ENCODE data around the gene TSPEAR. TPM values are rescaled to one million over a fixed set of nuclear protein-coding genes. Genes with fewer than 3 reads are reported as not detected.

The TSPEAR gene
- total RNA-seq, 3 donors from 2014 or later (not counting 1 experiment from before 2014, with no cell fraction given), result not detected

- peaks cover 3% of the 10 kb centered on the region for H3K27me3 ChIP-seq (ENCODE audit: control insufficient read depth, insufficient read depth, low read length)
- no peaks in the 10 kb centered on the region for H3K9me3 ChIP-seq (ENCODE audit: control insufficient read depth, insufficient read depth, low read length)
- ATAC-seq (no peak), DNase-seq (no peak)
- H3K27ac ChIP-seq (ENCODE audit: low read length), result no peak overlapping the region
- no peak for TF ChIP-seq CTCF (IDR thresholded peaks at IDR 0.05)
- intact Hi-C loops (cut with micrococcal nuclease), result no loop called here
- WGBS (ENCODE audit: insufficient coverage), result 85% methylated on average over 11 of the region's 11 CpGs
- no peak overlapping the region for H3K4me3 ChIP-seq (ENCODE audit: low read length)
- no peaks in the 10 kb centered on the region for H3K36me3 Mint-ChIP-seq
- H3K4me1 Mint-ChIP-seq, result no peaks in the 10 kb centered on the region
- H3K27ac Mint-ChIP-seq, result no peak overlapping the region
- H3K27me3 Mint-ChIP-seq (ENCODE audit: low read depth in 2 of 2), result peaks cover 8% of the 10 kb centered on the region in 2 donors
- no peaks in the 10 kb centered on the region for H3K36me3 ChIP-seq (ENCODE audit: control insufficient read depth, insufficient read depth, low read length)
- H3K4me1 ChIP-seq (ENCODE audit: control insufficient read depth, insufficient read depth, low read length), result no peaks in the 10 kb centered on the region
- no peak overlapping the region for H3K4me3 Mint-ChIP-seq
- H3K9me3 Mint-ChIP-seq, result no peaks in the 10 kb centered on the region
These were observed 41.4 kb upstream of the TSPEAR start for GRCh38 chr21:44752671-44753235.

- no peak overlapping the region for H3K4me3 Mint-ChIP-seq
- Histone ChIP-seq H3K4me3 (ENCODE audit: low read length) (no peak overlapping the region), H3K27me3 (ENCODE audit: control insufficient read depth, insufficient read depth, low read length) (peaks cover 3% of the 10 kb centered on the region), H3K9me3 (ENCODE audit: control insufficient read depth, insufficient read depth, low read length) (no peaks in the 10 kb centered on the region), H3K4me1 (ENCODE audit: control insufficient read depth, insufficient read depth, low read length) (no peaks in the 10 kb centered on the region), H3K27ac (ENCODE audit: low read length) (no peak overlapping the region), H3K36me3 (ENCODE audit: control insufficient read depth, insufficient read depth, low read length) (no peaks in the 10 kb centered on the region)
- ATAC-seq (no peak), DNase-seq (no peak)
- 89% methylated on average over 33 of the region's 34 CpGs for WGBS (ENCODE audit: insufficient coverage)
- H3K9me3 Mint-ChIP-seq, result no peaks in the 10 kb centered on the region
- H3K27me3 Mint-ChIP-seq (ENCODE audit: low read depth in 2 of 2), result peaks cover 8% of the 10 kb centered on the region in 2 donors
- H3K36me3 Mint-ChIP-seq, result no peaks in the 10 kb centered on the region
- intact Hi-C loops (cut with micrococcal nuclease), result no loop called here
- H3K27ac Mint-ChIP-seq, result no peak overlapping the region
- H3K4me1 Mint-ChIP-seq, result no peaks in the 10 kb centered on the region
- TF ChIP-seq CTCF (IDR thresholded peaks at IDR 0.05), result no peak
These were observed 40.6 kb upstream of the TSPEAR start for GRCh38 chr21:44751799-44752636.

- 90% methylated on average over 24 of the region's 24 CpGs for WGBS (ENCODE audit: insufficient coverage)
- H3K27ac ChIP-seq (ENCODE audit: low read length), result no peak overlapping the region
- H3K27me3 ChIP-seq (ENCODE audit: control insufficient read depth, insufficient read depth, low read length), result peaks cover 3% of the 10 kb centered on the region
- TF ChIP-seq CTCF (IDR thresholded peaks at IDR 0.05), result no peak
- DNase-seq (no peak), ATAC-seq (no peak)
- intact Hi-C loops (cut with micrococcal nuclease), result no loop called here
- Mint-ChIP-seq H3K36me3 (no peaks in the 10 kb centered on the region), H3K27ac (no peak overlapping the region), H3K4me3 (no peak overlapping the region), H3K9me3 (no peaks in the 10 kb centered on the region), H3K4me1 (no peaks in the 10 kb centered on the region), H3K27me3 (ENCODE audit: low read depth in 2 of 2) (peaks cover 8% of the 10 kb centered on the region in 2 donors)
- no peak overlapping the region for H3K4me3 ChIP-seq (ENCODE audit: low read length)
- no peaks in the 10 kb centered on the region for H3K4me1 ChIP-seq (ENCODE audit: control insufficient read depth, insufficient read depth, low read length)
- H3K9me3 ChIP-seq (ENCODE audit: control insufficient read depth, insufficient read depth, low read length), result no peaks in the 10 kb centered on the region
- H3K36me3 ChIP-seq (ENCODE audit: control insufficient read depth, insufficient read depth, low read length), result no peaks in the 10 kb centered on the region
These were observed 39.9 kb upstream of the TSPEAR start for GRCh38 chr21:44751186-44751798.
